ENCODE data around the gene PRRT1B.
"Not testable (repeated sequence)": the region's sequence is repeated elsewhere in the genome, so short reads cannot be mapped to it uniquely, and the experiment has no call there.

Gene PRRT1B

GRCh38 chr9:131505012-131505411 lies 40.3 kb upstream of the PRRT1B start:
- H3K4me2 ChIP-seq: 0 out of 2 replicates have a peak overlapping the region, but pooled peaks have one; percentile 96
- no peak overlapping the region for H3K9ac ChIP-seq
- H3K4me1 ChIP-seq (ENCODE audit: low read depth, poor library complexity, severe bottlenecking): peaks cover 40% of the 10 kb centered on the region
- no peak overlapping the region for H2AFZ ChIP-seq (ENCODE audit: low read depth)
- no peak overlapping the region for H3K4me3 ChIP-seq (IDR thresholded peaks at IDR 0.05; ENCODE audit: insufficient read depth, low read depth, low read length)
- TF ChIP-seq, protein P1, sequence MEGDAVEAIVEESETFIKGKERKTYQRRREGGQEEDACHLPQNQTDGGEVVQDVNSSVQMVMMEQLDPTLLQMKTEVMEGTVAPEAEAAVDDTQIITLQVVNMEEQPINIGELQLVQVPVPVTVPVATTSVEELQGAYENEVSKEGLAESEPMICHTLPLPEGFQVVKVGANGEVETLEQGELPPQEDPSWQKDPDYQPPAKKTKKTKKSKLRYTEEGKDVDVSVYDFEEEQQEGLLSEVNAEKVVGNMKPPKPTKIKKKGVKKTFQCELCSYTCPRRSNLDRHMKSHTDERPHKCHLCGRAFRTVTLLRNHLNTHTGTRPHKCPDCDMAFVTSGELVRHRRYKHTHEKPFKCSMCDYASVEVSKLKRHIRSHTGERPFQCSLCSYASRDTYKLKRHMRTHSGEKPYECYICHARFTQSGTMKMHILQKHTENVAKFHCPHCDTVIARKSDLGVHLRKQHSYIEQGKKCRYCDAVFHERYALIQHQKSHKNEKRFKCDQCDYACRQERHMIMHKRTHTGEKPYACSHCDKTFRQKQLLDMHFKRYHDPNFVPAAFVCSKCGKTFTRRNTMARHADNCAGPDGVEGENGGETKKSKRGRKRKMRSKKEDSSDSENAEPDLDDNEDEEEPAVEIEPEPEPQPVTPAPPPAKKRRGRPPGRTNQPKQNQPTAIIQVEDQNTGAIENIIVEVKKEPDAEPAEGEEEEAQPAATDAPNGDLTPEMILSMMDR (conservative IDR thresholded peaks at IDR 0.05; ENCODE audit: low read depth, low read length): no peak
- H3K27me3 ChIP-seq (ENCODE audit: insufficient read depth, low read depth): no peaks in the 10 kb centered on the region
- H3K36me3 ChIP-seq (ENCODE audit: insufficient read depth): no peaks in the 10 kb centered on the region
- H3K79me2 ChIP-seq (ENCODE audit: insufficient read depth, low read depth): peaks cover 42% of the 10 kb centered on the region
- no peaks in the 10 kb centered on the region for H4K20me1 ChIP-seq (ENCODE audit: insufficient read depth)
- H3K27ac ChIP-seq: no peak overlapping the region

DNA sequence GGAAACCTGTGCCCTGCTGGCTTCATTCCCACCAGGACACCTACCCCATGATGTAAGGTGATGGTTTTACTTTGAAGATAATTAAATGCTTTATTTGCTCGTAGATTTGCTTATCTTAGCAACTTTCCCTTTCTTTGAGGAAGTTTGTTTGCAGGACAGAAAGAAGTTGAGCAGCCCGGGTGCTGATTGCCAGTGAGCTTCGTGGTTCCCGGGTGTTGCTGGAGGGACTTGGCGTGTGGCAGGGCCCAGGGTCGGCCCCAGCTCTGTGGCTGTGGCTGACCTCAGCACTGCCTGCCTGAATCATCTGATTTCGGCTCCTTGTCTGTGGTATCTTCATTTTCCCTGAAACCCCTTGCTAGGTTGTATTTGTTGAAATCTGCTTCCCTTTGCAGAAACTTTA lies 33.9 kb upstream of the PRRT1B start:
- H3K27me3 ChIP-seq (ENCODE audit: insufficient read depth, low read depth): no peaks in the 10 kb centered on the region
- H4K20me1 ChIP-seq (ENCODE audit: insufficient read depth): no peaks in the 10 kb centered on the region
- no peak overlapping the region for H3K27ac ChIP-seq
- TF ChIP-seq, protein P1 (conservative IDR thresholded peaks at IDR 0.05; ENCODE audit: low read depth, low read length): no peak
- H3K4me2 ChIP-seq: no peak overlapping the region
- no peaks in the 10 kb centered on the region for H3K4me1 ChIP-seq (ENCODE audit: low read depth, poor library complexity, severe bottlenecking)
- no peak overlapping the region for H3K4me3 ChIP-seq (IDR thresholded peaks at IDR 0.05; ENCODE audit: insufficient read depth, low read depth, low read length)
- peaks cover 9% of the 10 kb centered on the region; the same call in 1 of the 2 replicates for H3K36me3 ChIP-seq (ENCODE audit: insufficient read depth)
- H2AFZ ChIP-seq (ENCODE audit: low read depth): no peak overlapping the region
- H3K9ac ChIP-seq: no peak overlapping the region
- H3K79me2 ChIP-seq (ENCODE audit: insufficient read depth, low read depth): peaks cover 3% of the 10 kb centered on the region; the same call in 1 of the 2 replicates

DNA sequence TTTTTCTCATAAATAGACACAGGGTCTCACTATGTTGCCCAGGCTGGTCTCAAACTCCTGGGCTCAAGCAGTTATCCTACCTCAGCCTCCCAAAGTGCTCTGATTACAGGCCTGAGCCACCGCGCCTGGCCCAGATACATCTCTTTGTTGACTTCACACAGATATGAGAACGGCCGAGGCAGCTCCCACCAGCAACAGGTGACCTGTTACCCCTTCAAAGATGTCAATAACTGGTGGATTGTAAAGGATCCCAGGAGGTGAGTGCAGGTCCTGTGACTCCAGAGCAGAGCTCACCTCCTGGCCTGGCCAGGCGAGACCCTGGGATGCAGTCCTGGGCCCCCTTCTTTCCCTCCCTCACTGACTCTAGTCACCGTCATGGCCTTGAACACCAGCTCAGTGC lies 33.4 kb upstream of the PRRT1B start:
- Histone ChIP-seq H3K36me3 (ENCODE audit: insufficient read depth) (peaks cover 13% of the 10 kb centered on the region; the same call in 1 of the 2 replicates), H3K27ac (no peak overlapping the region), H2AFZ (ENCODE audit: low read depth) (no peak overlapping the region)

DNA sequence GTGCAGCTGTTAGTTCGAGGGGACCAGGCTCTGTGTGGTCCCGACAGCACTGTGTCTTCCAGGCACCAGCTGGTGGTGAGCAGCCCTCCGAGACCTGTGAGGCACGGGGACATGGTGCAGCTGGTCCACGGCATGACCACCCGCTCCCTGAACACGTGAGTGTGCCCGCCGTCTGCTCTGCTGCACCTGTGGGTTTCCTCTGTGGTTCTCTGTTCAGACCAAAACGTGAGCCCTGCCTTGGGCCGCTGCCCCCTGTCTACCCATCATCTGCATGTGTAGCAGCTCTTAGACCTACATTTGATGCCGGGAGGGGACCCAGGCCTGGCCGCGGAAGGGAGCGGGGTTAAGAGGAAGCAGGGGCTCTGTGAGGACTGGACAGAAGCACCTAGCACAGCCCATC lies 32.1 kb upstream of the PRRT1B start:
- no peaks in the 10 kb centered on the region for H4K20me1 ChIP-seq (ENCODE audit: insufficient read depth)
- H3K4me2 ChIP-seq: no peak overlapping the region
- no peak overlapping the region for H2AFZ ChIP-seq (ENCODE audit: low read depth)
- H3K9ac ChIP-seq: no peak overlapping the region
- H3K27me3 ChIP-seq (ENCODE audit: insufficient read depth, low read depth): no peaks in the 10 kb centered on the region
- TF ChIP-seq, protein P1 (conservative IDR thresholded peaks at IDR 0.05; ENCODE audit: low read depth, low read length): no peak
- no peaks in the 10 kb centered on the region for H3K4me1 ChIP-seq (ENCODE audit: low read depth, poor library complexity, severe bottlenecking)
- H3K79me2 ChIP-seq (ENCODE audit: insufficient read depth, low read depth): no peaks in the 10 kb centered on the region
- H3K27ac ChIP-seq: no peak overlapping the region
- H3K36me3 ChIP-seq (ENCODE audit: insufficient read depth): peaks cover 13% of the 10 kb centered on the region; the same call in 1 of the 2 replicates
- H3K4me3 ChIP-seq (IDR thresholded peaks at IDR 0.05; ENCODE audit: insufficient read depth, low read depth, low read length): no peak overlapping the region

More for the DNA sequence above, 33.4 kb upstream of the PRRT1B start:
- H3K27me3 ChIP-seq (ENCODE audit: insufficient read depth, low read depth): no peaks in the 10 kb centered on the region
- H3K4me1 ChIP-seq (ENCODE audit: low read depth, poor library complexity, severe bottlenecking): no peaks in the 10 kb centered on the region
- TF ChIP-seq, protein P1 (conservative IDR thresholded peaks at IDR 0.05; ENCODE audit: low read depth, low read length): no peak
- H3K9ac ChIP-seq: no peak overlapping the region
- H4K20me1 ChIP-seq (ENCODE audit: insufficient read depth): no peaks in the 10 kb centered on the region
- H3K79me2 ChIP-seq (ENCODE audit: insufficient read depth, low read depth): no peaks in the 10 kb centered on the region
- no peak overlapping the region for H3K4me2 ChIP-seq
- H3K4me3 ChIP-seq (IDR thresholded peaks at IDR 0.05; ENCODE audit: insufficient read depth, low read depth, low read length): no peak overlapping the region

DNA sequence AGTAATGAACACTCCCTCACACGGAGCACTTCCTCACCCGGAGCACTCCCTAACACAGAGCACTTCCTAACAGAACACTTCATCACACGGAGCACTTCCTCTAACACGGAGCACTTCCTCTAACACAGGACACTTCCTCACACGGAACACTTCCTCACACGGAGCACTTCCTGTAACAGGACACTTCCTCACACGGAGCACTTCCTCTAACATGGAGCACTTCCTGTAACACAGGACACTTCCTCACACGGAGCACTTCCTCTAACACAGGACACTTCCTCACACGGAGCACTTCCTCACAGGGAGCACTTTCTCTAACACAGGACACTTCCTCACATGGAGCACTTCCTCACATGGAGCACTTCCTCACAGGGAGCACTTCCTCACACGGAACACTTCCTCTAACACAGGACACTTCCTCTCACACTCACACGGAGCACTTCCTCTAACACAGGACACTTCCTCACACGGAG lies 29.7 kb upstream of the PRRT1B start:
- not testable (repeated sequence) for H2AFZ ChIP-seq (ENCODE audit: low read depth); H3K9ac ChIP-seq; H3K4me1 ChIP-seq (ENCODE audit: low read depth, poor library complexity, severe bottlenecking); H4K20me1 ChIP-seq (ENCODE audit: insufficient read depth); H3K4me2 ChIP-seq; H3K4me3 ChIP-seq (IDR thresholded peaks at IDR 0.05; ENCODE audit: insufficient read depth, low read depth, low read length); H3K27ac ChIP-seq; H3K79me2 ChIP-seq (ENCODE audit: insufficient read depth, low read depth); H3K27me3 ChIP-seq (ENCODE audit: insufficient read depth, low read depth)
- peaks cover 13% of the 10 kb centered on the region; the same call in 1 of the 2 replicates for H3K36me3 ChIP-seq (ENCODE audit: insufficient read depth)

All from KMS-11 (cell line).